GM19438 (cell line): ENCODE measurements around the gene NKPD1.

Experiments used
- ATAC-seq: cut with Tn5 transposase; IDR thresholded peaks from one replicate; pipeline ENCODE4 v1.9.1; 2021; ENCODE audit warnings: low read depth; ENCODE audit not compliant: unreplicated experiment

Gene NKPD1

GRCh38 chr19:45141203-45141900 lies 19.4 kb downstream of the NKPD1 start:
- ATAC-seq, result no peak

GRCh38 chr19:45140533-45140932 lies 20.2 kb downstream of the NKPD1 start:
- ATAC-seq, result no peak

GRCh38 chr19:45140144-45140503 lies 20.7 kb downstream of the NKPD1 start:
- no peak for ATAC-seq

GRCh38 chr19:45139286-45140143 lies 21.3 kb downstream of the NKPD1 start:
- no peak for ATAC-seq

GRCh38 chr19:45138303-45138751 lies 22.5 kb downstream of the NKPD1 start:
- ATAC-seq, result no peak

GRCh38 chr19:45137179-45137761 lies 23.5 kb downstream of the NKPD1 start:
- ATAC-seq, result peak; percentile 79

- ATAC-seq, result peak; percentile 15
Measured at GRCh38 chr19:45136507-45137178, 24.1 kb downstream of the NKPD1 start.

GRCh38 chr19:45135176-45135885 lies 25.5 kb downstream of the NKPD1 start:
- ATAC-seq, result no peak

GRCh38 chr19:45133661-45134060 lies 27.1 kb downstream of the NKPD1 start:
- no peak for ATAC-seq

GRCh38 chr19:45130888-45131615 lies 29.7 kb downstream of the NKPD1 start:
- no peak for ATAC-seq

GRCh38 chr19:45130236-45130635 lies 30.5 kb downstream of the NKPD1 start:
- no peak for ATAC-seq

GRCh38 chr19:45128806-45129205 lies 32.0 kb downstream of the NKPD1 start:
- ATAC-seq, result no peak

- no peak for ATAC-seq
Measured at GRCh38 chr19:45128146-45128545, 32.6 kb downstream of the NKPD1 start.

- no peak for ATAC-seq
Measured at GRCh38 chr19:45126654-45127053, 34.1 kb downstream of the NKPD1 start.

- no peak for ATAC-seq
Measured at GRCh38 chr19:45125975-45126493, 34.7 kb downstream of the NKPD1 start.

GRCh38 chr19:45125360-45125759 lies 35.4 kb downstream of the NKPD1 start:
- no peak for ATAC-seq

- no peak for ATAC-seq
Measured at GRCh38 chr19:45124021-45124420, 36.8 kb downstream of the NKPD1 start.

- no peak for ATAC-seq
Measured at GRCh38 chr19:45123440-45123850, 37.3 kb downstream of the NKPD1 start.

- no peak for ATAC-seq
Measured at GRCh38 chr19:45122832-45123231, 38.0 kb downstream of the NKPD1 start.
